Measurements from ENCODE around the gene RNF123. TPM values are rescaled to one million over a fixed set of nuclear protein-coding genes. Genes with fewer than 3 reads are reported as not detected.

Gene RNF123
- total RNA-seq (2022; extraction: Qiagen RNA extraction; ENCODE audit: low read depth): 10.6 to 16.2 TPM (median 15.8 TPM) in 5 replicates

GRCh38 chr3:49689046-49689907 is at the start of gene RNF123, which contains the start of gene MST1:
Gene RNF123, plus strand, starts transcription at chr3:49689557. Its CDS starts 1,609 bp downstream, at chr3:49691166.
Gene MST1, minus strand, starts transcription at chr3:49689474. Its CDS starts 783 bp downstream, at chr3:49688691.

DNA sequence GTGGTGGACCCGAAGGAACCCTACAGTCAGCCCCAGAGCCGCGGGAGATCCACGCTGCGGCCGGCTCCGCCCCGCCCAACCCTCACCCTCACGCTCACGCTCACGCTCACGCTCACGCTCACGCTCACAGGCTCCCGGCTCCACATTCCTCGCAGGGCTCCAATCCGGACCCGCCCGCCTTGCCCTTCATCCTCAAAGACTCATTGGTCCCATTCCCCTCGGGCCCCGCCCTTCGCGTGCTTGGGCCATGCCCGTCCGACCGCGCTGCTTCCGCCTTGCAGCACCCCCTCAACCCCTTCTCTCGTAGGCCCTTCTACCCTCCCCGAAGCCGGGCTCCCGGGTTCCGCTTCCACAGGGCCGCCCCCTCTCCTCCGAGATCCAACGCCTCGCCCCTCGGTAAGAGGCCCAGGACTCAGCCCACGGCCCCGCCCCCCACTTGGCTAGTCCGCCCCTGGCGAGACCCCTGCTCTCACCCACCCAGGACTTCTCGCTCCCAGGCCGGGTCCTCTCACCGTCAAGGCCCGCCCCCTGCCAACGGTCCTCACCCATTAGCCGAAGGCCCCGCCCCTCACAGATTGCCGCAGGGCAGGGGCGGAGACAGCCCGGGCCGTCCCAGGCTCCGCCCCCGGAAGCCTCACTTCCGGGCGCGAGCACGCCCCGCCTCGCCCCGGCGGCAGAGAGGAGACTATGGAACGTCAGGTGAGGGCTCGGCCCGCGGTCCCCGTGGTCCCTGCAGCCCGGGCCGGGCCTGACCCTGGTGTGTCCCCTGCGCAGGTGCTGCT is 15.5 kb upstream of the RNF123 start, which contains the start of gene APEH:
APEH (plus strand) TSS at position 637 of the 782 bp plus-strand sequence; CDS start at position 688, 51 bp downstream.

DNA sequence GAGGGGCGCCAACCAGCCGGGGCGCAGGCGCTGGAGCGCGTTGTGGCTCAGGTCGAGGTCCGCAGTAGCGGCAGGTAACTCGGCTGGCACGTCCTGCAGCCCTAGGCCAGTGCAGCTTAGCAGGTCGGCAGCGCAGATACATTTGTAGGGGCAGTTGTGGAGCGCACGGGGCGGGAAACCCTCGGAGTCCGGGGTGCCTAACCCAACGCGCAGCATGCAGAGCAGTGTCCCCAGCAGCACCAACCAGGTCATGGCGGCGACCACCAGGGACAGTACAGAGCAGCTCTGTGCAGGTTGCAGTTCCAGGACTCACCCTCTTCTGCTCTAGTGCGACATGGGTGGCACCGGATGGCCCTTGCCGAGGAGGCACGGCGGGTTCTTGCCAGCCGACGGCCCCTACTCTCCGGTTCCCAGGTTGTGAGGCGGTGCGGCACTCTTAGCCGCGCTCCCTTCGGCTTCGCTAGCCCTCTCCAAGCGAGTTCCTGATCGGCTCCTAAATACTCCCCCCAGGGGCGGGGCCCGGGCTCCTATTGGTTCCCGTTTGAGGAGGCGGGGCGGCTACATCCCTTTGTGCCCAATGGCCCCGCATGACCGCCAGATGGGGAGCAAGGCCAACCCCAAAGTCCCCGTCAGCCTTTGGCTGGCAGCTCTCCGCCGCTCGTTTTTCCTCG is 30.0 kb downstream of the RNF123 start, which contains the start of gene AMIGO3:
AMIGO3 (minus strand) TSS at position 471 of the 671 bp plus-strand sequence; CDS start at position 252, 219 bp downstream.

GRCh38 chr3:49723628-49724551 is 34.5 kb downstream of the RNF123 start, which contains the start of gene GMPPB:
Gene GMPPB, minus strand, starts transcription at chr3:49723951. Its CDS starts 225 bp downstream, at chr3:49723726.

Other genes with a start within 250 kb of the RNF123 start
- gene DAG1, start 219.3 kb upstream of the RNF123 start, total RNA-seq (2022; extraction: Qiagen RNA extraction; ENCODE audit: low read depth): 49.8 to 62.9 TPM (median 60.1 TPM) in 5 replicates
- gene BSN, start 135.1 kb upstream of the RNF123 start, total RNA-seq (2022; extraction: Qiagen RNA extraction; ENCODE audit: low read depth): 0.16 to 0.37 TPM (median 0.17 TPM) in 5 replicates
- gene APEH, start 15.2 kb upstream of the RNF123 start, total RNA-seq (2022; extraction: Qiagen RNA extraction; ENCODE audit: low read depth): 60.6 to 69.3 TPM (median 65.2 TPM) in 5 replicates
- gene MST1, start 83 bp upstream of the RNF123 start, total RNA-seq (2022; extraction: Qiagen RNA extraction; ENCODE audit: low read depth): 1.1 to 1.8 TPM (median 1.5 TPM) in 5 replicates
- gene AMIGO3, start 30.1 kb downstream of the RNF123 start, total RNA-seq (2022; extraction: Qiagen RNA extraction; ENCODE audit: low read depth): 0.48 to 0.91 TPM (median 0.61 TPM) in 5 replicates
- 15.0 to 21.3 TPM (median 19.4 TPM) in 5 replicates for gene GMPPB, start 34.4 kb downstream of the RNF123 start, total RNA-seq (2022; extraction: Qiagen RNA extraction; ENCODE audit: low read depth)
- 20.6 to 23.6 TPM (median 21.8 TPM) in 5 replicates for gene IP6K1, start 97.0 kb downstream of the RNF123 start, total RNA-seq (2022; extraction: Qiagen RNA extraction; ENCODE audit: low read depth)
- gene CDHR4, start 110.3 kb downstream of the RNF123 start, total RNA-seq (2022; extraction: Qiagen RNA extraction; ENCODE audit: low read depth): 0.15 to 0.46 TPM (median 0.30 TPM) in 5 replicates
- 1.6 to 1.7 TPM (median 1.6 TPM) in 5 replicates for gene INKA1, start 113.7 kb downstream of the RNF123 start, total RNA-seq (2022; extraction: Qiagen RNA extraction; ENCODE audit: low read depth)
- 0.45 to 0.74 TPM (median 0.48 TPM) in 5 replicates for gene UBA7, start 124.4 kb downstream of the RNF123 start, total RNA-seq (2022; extraction: Qiagen RNA extraction; ENCODE audit: low read depth)
- gene TRAIP, start 167.0 kb downstream of the RNF123 start, total RNA-seq (2022; extraction: Qiagen RNA extraction; ENCODE audit: low read depth): 11.9 to 15.0 TPM (median 13.9 TPM) in 5 replicates
- 0.27 to 0.85 TPM (median 0.45 TPM) in 5 replicates for gene CAMKV, start 180.3 kb downstream of the RNF123 start, total RNA-seq (2022; extraction: Qiagen RNA extraction; ENCODE audit: low read depth)
- gene MST1R, start 214.3 kb downstream of the RNF123 start, total RNA-seq (2022; extraction: Qiagen RNA extraction; ENCODE audit: low read depth): 7.2 to 8.6 TPM (median 8.2 TPM) in 5 replicates
- gene MON1A, start 240.3 kb downstream of the RNF123 start, total RNA-seq (2022; extraction: Qiagen RNA extraction; ENCODE audit: low read depth): 5.8 to 9.8 TPM (median 8.4 TPM) in 5 replicates